Activated naive CD4-positive, alpha-beta T cell treated with anti-CD3 and anti-CD28 coated beads for 36 hours (primary cell): ENCODE results near the gene ZNF253. TPM values are rescaled to one million over a fixed set of nuclear protein-coding genes. Genes with fewer than 3 reads are reported as not detected.
A peak's percentile ranks its signal among the peaks of the same experiment; 100 is the strongest.
"Not testable (repeated sequence)": the region's sequence is repeated elsewhere in the genome, so short reads cannot be mapped to it uniquely, and the experiment has no call there.

Experiments used
- CTCF ChIA-PET: fragments of 350-600 bp; sonication (Branson Sonifier 250); formaldehyde crosslinking; loops from one replicate; lab custom pipeline; 2021; ENCODE audit warnings: antibody characterized with exemption; lab: Charles Lee
- DNase-seq: peaks from one replicate; pipeline ENCODE4 v3.0.0-alpha.2; 2020
- H3K27ac Mint-ChIP-seq: one replicate; pipeline ENCODE4 v1.8.0; 2021; ENCODE audit warnings: mild to moderate bottlenecking, mixed read lengths
- H3K27me3 Mint-ChIP-seq: one replicate; pipeline ENCODE4 v1.8.0; 2021; ENCODE audit warnings: low read depth, mixed read lengths
- H3K36me3 Mint-ChIP-seq: one replicate; pipeline ENCODE4 v1.8.0; 2021; ENCODE audit warnings: low read depth, mixed read lengths
- H3K4me1 Mint-ChIP-seq: one replicate; pipeline ENCODE4 v1.8.0; 2021; ENCODE audit warnings: low read depth, mixed read lengths
- H3K4me3 Mint-ChIP-seq: one replicate; pipeline ENCODE4 v1.8.0; 2021; ENCODE audit warnings: mild to moderate bottlenecking, moderate library complexity, mixed read lengths
- H3K9me3 Mint-ChIP-seq: one replicate; pipeline ENCODE4 v1.8.0; 2021; ENCODE audit warnings: mixed read lengths
- intact Hi-C: fragments of 100-400 bp; cut with micrococcal nuclease; formaldehyde crosslinking; loops from one replicate; pipeline ENCODE4 v1.15.1; 2023
- total RNA-seq, 2 experiments: library from RNA; stranded (reverse); gene quantifications; one replicate each; pipeline ENCODE4 v1.2.3, GENCODE V29; 2021

ZNF253 gene
- total RNA-seq, result 1 to 10 TPM; 6.1 to 9.6 TPM

GRCh38 chr19:19865750-19866610 lies at the start of gene ZNF253:
TSS of gene ZNF253 (plus strand) at chr19:19865882. CDS start at chr19:19865997, 115 bp downstream.
- Mint-ChIP-seq H3K9me3 (no peaks in the 10 kb centered on the region), H3K36me3 (peaks cover 12% of the 10 kb centered on the region), H3K4me1 (peaks cover 26% of the 10 kb centered on the region), H3K27me3 (no peaks in the 10 kb centered on the region), H3K4me3 (peak within 1 kb of the TSS; percentile 100), H3K27ac (peak within 1 kb of the TSS; percentile 99)
- CTCF ChIA-PET, result interaction anchor here (0.6 to 1.3 kb wide), 3 partner anchors 35 to 524 kb away, joined by 3 to 5 read pairs (median 3); no protein-coding TSS in a partner anchor
- intact Hi-C loops, result loop anchor here (1.0 to 5.0 kb wide), 8 partner anchors 34 to 701 kb away; partner anchors contain the start of genes ZNF101, ZNF14, ZNF506 and ZNF737
- DNase-seq, result peak; percentile 99

- Mint-ChIP-seq H3K4me1 (peaks cover 74% of the 10 kb centered on the region), H3K27me3 (no peaks in the 10 kb centered on the region), H3K36me3 (peaks cover 80% of the 10 kb centered on the region), H3K4me3 (peak overlapping the region; percentile 59), H3K27ac (peak overlapping the region; percentile 97), H3K9me3 (peaks cover 20% of the 10 kb centered on the region)
- CTCF ChIA-PET, result interaction anchor here (1.7 kb wide), 1 partner anchor 51 kb away, joined by 3 read pairs; no protein-coding TSS in a partner anchor
- DNase-seq, result no peak
- intact Hi-C loops, result loop anchor here (1.0 kb wide), 9 partner anchors 11 to 300 kb away; partner anchors contain the start of genes NDUFA13 and ZNF101
Measured at GRCh38 chr19:19816679-19817078, 49.0 kb upstream of the ZNF253 start.

- H3K4me1 Mint-ChIP-seq, result peaks cover 69% of the 10 kb centered on the region
- H3K27me3 Mint-ChIP-seq, result no peaks in the 10 kb centered on the region
- H3K36me3 Mint-ChIP-seq, result peaks cover 74% of the 10 kb centered on the region
- intact Hi-C loops, result loop anchor here (1.0 kb wide), 9 partner anchors 12 to 301 kb away; partner anchors contain the start of genes NDUFA13 and ZNF101
- peak; percentile 87 for DNase-seq
- CTCF ChIA-PET, result interaction anchor here (0.6 to 1.7 kb wide), 2 partner anchors 50 to 223 kb away, joined by 3 to 4 read pairs; no protein-coding TSS in a partner anchor
- peak overlapping the region; percentile 59 for H3K4me3 Mint-ChIP-seq
- peak overlapping the region; percentile 97 for H3K27ac Mint-ChIP-seq
- peaks cover 20% of the 10 kb centered on the region for H3K9me3 Mint-ChIP-seq
Measured at GRCh38 chr19:19817357-19817756, 48.3 kb upstream of the ZNF253 start.

- Mint-ChIP-seq H3K27ac (peak overlapping the region; percentile 100), H3K27me3 (no peaks in the 10 kb centered on the region), H3K36me3 (peaks cover 47% of the 10 kb centered on the region), H3K9me3 (peaks cover 12% of the 10 kb centered on the region), H3K4me1 (peaks cover 50% of the 10 kb centered on the region), H3K4me3 (peak overlapping the region; percentile 100)
- DNase-seq, result peak; percentile 36
- CTCF ChIA-PET, result interaction anchor here (0.6 to 1.1 kb wide), 3 partner anchors 10 to 80 kb away, joined by 3 to 7 read pairs (median 3); partner anchors contain the start of gene ZNF93
- intact Hi-C loops, result loop anchor here (1.0 kb wide), 6 partner anchors 44 to 257 kb away; partner anchors contain the start of genes ZNF101, ZNF14, ZNF253 and ZNF93
Measured at GRCh38 chr19:19820774-19821320, 44.8 kb upstream of the ZNF253 start.

- intact Hi-C loops, result loop anchor here (1.0 kb wide), 6 partner anchors 44 to 257 kb away; partner anchors contain the start of genes ZNF101, ZNF14, ZNF253 and ZNF93
- Mint-ChIP-seq H3K27me3 (no peaks in the 10 kb centered on the region), H3K4me1 (peaks cover 44% of the 10 kb centered on the region), H3K36me3 (peaks cover 41% of the 10 kb centered on the region), H3K27ac (peak within 1 kb of the TSS; percentile 100), H3K4me3 (peak within 1 kb of the TSS; percentile 100), H3K9me3 (peaks cover 15% of the 10 kb centered on the region)
- CTCF ChIA-PET, result interaction anchor here (0.6 to 1.1 kb wide), 4 partner anchors 11 to 79 kb away, joined by 3 to 7 read pairs (median 3); partner anchors contain the start of gene ZNF93
- peak; percentile 99 for DNase-seq
Measured at GRCh38 chr19:19821366-19821951, 44.2 kb upstream of the ZNF253 start, which contains the start of gene ZNF506. TSS of gene ZNF506 (minus strand) at chr19:19821750. CDS start at chr19:19821603, 147 bp downstream.

- H3K27ac Mint-ChIP-seq, result peak overlapping the region; percentile 100
- DNase-seq, result peak; percentile 29
- H3K36me3 Mint-ChIP-seq, result peaks cover 39% of the 10 kb centered on the region
- not testable (repeated sequence) for H3K27me3 Mint-ChIP-seq
- H3K4me1 Mint-ChIP-seq, result peaks cover 41% of the 10 kb centered on the region
- H3K9me3 Mint-ChIP-seq, result peaks cover 19% of the 10 kb centered on the region
- intact Hi-C loops, result loop anchor here (1.0 kb wide), 6 partner anchors 43 to 256 kb away; partner anchors contain the start of genes ZNF101, ZNF14, ZNF253 and ZNF93
- H3K4me3 Mint-ChIP-seq, result peak overlapping the region; percentile 100
- CTCF ChIA-PET, result interaction anchor here (0.7 to 1.1 kb wide), 2 partner anchors 46 to 1683 kb away, joined by 3 to 7 read pairs; partner anchors contain the start of gene ZNF429
Measured at GRCh38 chr19:19821976-19822375, 43.7 kb upstream of the ZNF253 start.

GRCh38 chr19:19823916-19824315 lies 41.8 kb upstream of the ZNF253 start:
- intact Hi-C loops, result no loop called here
- H3K4me3 Mint-ChIP-seq, result no peak overlapping the region
- H3K4me1 Mint-ChIP-seq, result peaks cover 23% of the 10 kb centered on the region
- peaks cover 29% of the 10 kb centered on the region for H3K36me3 Mint-ChIP-seq
- H3K9me3 Mint-ChIP-seq, result peaks cover 32% of the 10 kb centered on the region
- no peaks in the 10 kb centered on the region for H3K27me3 Mint-ChIP-seq
- no peak overlapping the region for H3K27ac Mint-ChIP-seq
- no peak for DNase-seq
- CTCF ChIA-PET, result no interaction called here

GRCh38 chr19:19826875-19827274 lies 38.8 kb upstream of the ZNF253 start:
- Mint-ChIP-seq H3K27me3 (no peaks in the 10 kb centered on the region), H3K36me3 (peaks cover 13% of the 10 kb centered on the region), H3K27ac (no peak overlapping the region), H3K4me3 (no peak overlapping the region), H3K9me3 (peaks cover 48% of the 10 kb centered on the region), H3K4me1 (peaks cover 5% of the 10 kb centered on the region)
- intact Hi-C loops, result no loop called here
- DNase-seq, result no peak
- CTCF ChIA-PET, result no interaction called here

GRCh38 chr19:19835560-19836038 lies 30.1 kb upstream of the ZNF253 start:
- intact Hi-C loops, result no loop called here
- Mint-ChIP-seq H3K9me3 (peaks cover 44% of the 10 kb centered on the region), H3K27ac (no peak overlapping the region)

GRCh38 chr19:19847781-19848180 lies 17.9 kb upstream of the ZNF253 start:
- CTCF ChIA-PET, result no interaction called here
- no peaks in the 10 kb centered on the region for H3K27me3 Mint-ChIP-seq
- intact Hi-C loops, result no loop called here
- peaks cover 10% of the 10 kb centered on the region for H3K36me3 Mint-ChIP-seq
- no peak overlapping the region for H3K4me3 Mint-ChIP-seq
- H3K4me1 Mint-ChIP-seq, result no peaks in the 10 kb centered on the region
- peaks cover 4% of the 10 kb centered on the region for H3K9me3 Mint-ChIP-seq
- DNase-seq, result no peak
- H3K27ac Mint-ChIP-seq, result no peak overlapping the region

More at GRCh38 chr19:19835560-19836038, 30.1 kb upstream of the ZNF253 start:
- Mint-ChIP-seq H3K27me3 (no peaks in the 10 kb centered on the region), H3K4me3 (no peak overlapping the region), H3K4me1 (no peaks in the 10 kb centered on the region), H3K36me3 (peaks cover 15% of the 10 kb centered on the region)
- CTCF ChIA-PET, result no interaction called here
- no peak for DNase-seq

- Mint-ChIP-seq H3K27ac (no peak overlapping the region), H3K4me1 (no peaks in the 10 kb centered on the region), H3K9me3 (peaks cover 2% of the 10 kb centered on the region), H3K4me3 (no peak overlapping the region), H3K27me3 (no peaks in the 10 kb centered on the region), H3K36me3 (peaks cover 6% of the 10 kb centered on the region)
- no peak for DNase-seq
- CTCF ChIA-PET, result interaction anchor here (0.7 kb wide), 1 partner anchor 295 kb away, joined by 3 read pairs; no protein-coding TSS in a partner anchor
- intact Hi-C loops, result no loop called here
Measured at GRCh38 chr19:19849056-19849455, 16.6 kb upstream of the ZNF253 start.
